Osteoblast (primary cell): ENCODE results near the gene ABAT. TPM values are rescaled to one million over a fixed set of nuclear protein-coding genes. Genes with fewer than 3 reads are reported as not detected.

Experiments
- DNase-seq: peaks from one replicate; pipeline ENCODE4 v3.0.0; 2011; ENCODE audit warnings: low spot score, mixed read lengths; ENCODE audit not compliant: insufficient read length; ENCODE audit errors: missing footprints
- H2AFZ ChIP-seq: 2 replicates; pipeline ENCODE4 v1.6.0; 2011; ENCODE audit warnings: mild to moderate bottlenecking, low read length
- H3K27ac ChIP-seq: 2 replicates; pipeline ENCODE4 v1.5.1; 2011; ENCODE audit warnings: mild to moderate bottlenecking, low read depth, low read length, moderate library complexity
- H3K27me3 ChIP-seq: 2 replicates; pipeline ENCODE4 v1.6.0; 2012; ENCODE audit warnings: mild to moderate bottlenecking, control low read depth, inconsistent platforms, low read length, moderate library complexity; ENCODE audit not compliant: insufficient read depth
- H3K36me3 ChIP-seq: 2 replicates; pipeline ENCODE4 v1.5.1; 2011; ENCODE audit warnings: mild to moderate bottlenecking, low read length, control low read depth, moderate library complexity; ENCODE audit not compliant: insufficient read depth
- H3K4me1 ChIP-seq: 2 replicates; pipeline ENCODE4 v1.5.1; 2011; ENCODE audit warnings: mild to moderate bottlenecking, low read length, control low read depth, moderate library complexity; ENCODE audit not compliant: insufficient read depth
- H3K4me2 ChIP-seq: 2 replicates; pipeline ENCODE4 v1.6.0; 2011; ENCODE audit warnings: mild to moderate bottlenecking, low read length; ENCODE audit not compliant: insufficient read depth
- H3K4me3 ChIP-seq: fragments of 200-600 bp; sonication (generic); 3 replicates; pipeline ENCODE4 v1.5.1; 2012; ENCODE audit warnings: mild to moderate bottlenecking, low read length, inconsistent platforms; ENCODE audit not compliant: insufficient read depth
- H3K79me2 ChIP-seq: 2 replicates; pipeline ENCODE4 v1.6.0; 2012; ENCODE audit warnings: mild to moderate bottlenecking, low read length, control low read depth, inconsistent platforms; ENCODE audit not compliant: insufficient read depth
- H3K9me3 ChIP-seq: 2 replicates; pipeline ENCODE4 v1.5.1; 2011; ENCODE audit warnings: low read depth, low read length, control low read depth
- H4K20me1 ChIP-seq: 2 replicates; pipeline ENCODE4 v1.6.0; 2012; ENCODE audit warnings: mild to moderate bottlenecking, low read length, control low read depth; ENCODE audit not compliant: insufficient read depth
- total RNA-seq: library from RNA; depleted of rRNA; stranded (reverse); fragments of >200 nt; gene quantifications from 2 replicates; pipeline ENCODE4 v1.2.3, GENCODE V29; 2012
- TF ChIP-seq, protein P1 (sequence below): IDR thresholded peaks from 2 replicates; pipeline ENCODE4 v1.5.1; 2011; ENCODE audit warnings: mild to moderate bottlenecking, low read depth, low read length, moderate library complexity; ENCODE audit errors: extremely low read depth

Gene ABAT
- total RNA-seq, 1 donor, result 6.5 TPM

DNA sequence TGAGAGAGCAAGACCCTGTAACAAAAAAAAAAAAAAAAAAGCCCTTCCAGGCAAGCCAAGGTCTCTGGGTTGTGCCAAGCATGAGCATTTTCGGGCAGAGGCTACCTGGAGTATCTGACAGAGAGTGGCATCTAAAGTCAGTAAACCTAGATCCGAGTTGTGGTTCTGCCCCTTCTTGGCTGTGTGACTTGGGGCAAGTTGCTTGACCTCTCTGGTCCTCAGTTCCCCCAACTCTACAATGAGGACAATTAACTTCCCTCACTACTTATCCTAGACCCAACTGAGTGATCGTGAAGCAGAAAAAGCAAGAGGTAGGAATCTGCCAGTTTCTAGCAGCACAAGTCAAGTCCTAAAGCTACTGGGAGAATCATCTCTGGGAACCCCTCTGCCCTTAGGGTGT lies 88.7 kb downstream of the ABAT start:
- TF ChIP-seq, protein P1, sequence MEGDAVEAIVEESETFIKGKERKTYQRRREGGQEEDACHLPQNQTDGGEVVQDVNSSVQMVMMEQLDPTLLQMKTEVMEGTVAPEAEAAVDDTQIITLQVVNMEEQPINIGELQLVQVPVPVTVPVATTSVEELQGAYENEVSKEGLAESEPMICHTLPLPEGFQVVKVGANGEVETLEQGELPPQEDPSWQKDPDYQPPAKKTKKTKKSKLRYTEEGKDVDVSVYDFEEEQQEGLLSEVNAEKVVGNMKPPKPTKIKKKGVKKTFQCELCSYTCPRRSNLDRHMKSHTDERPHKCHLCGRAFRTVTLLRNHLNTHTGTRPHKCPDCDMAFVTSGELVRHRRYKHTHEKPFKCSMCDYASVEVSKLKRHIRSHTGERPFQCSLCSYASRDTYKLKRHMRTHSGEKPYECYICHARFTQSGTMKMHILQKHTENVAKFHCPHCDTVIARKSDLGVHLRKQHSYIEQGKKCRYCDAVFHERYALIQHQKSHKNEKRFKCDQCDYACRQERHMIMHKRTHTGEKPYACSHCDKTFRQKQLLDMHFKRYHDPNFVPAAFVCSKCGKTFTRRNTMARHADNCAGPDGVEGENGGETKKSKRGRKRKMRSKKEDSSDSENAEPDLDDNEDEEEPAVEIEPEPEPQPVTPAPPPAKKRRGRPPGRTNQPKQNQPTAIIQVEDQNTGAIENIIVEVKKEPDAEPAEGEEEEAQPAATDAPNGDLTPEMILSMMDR, result no peak
- no peaks in the 10 kb centered on the region for H3K79me2 ChIP-seq
- no peaks in the 10 kb centered on the region for H3K27me3 ChIP-seq
- no peak for DNase-seq
- H3K27ac ChIP-seq, result no peak overlapping the region
- no peaks in the 10 kb centered on the region for H3K36me3 ChIP-seq
- no peaks in the 10 kb centered on the region for H4K20me1 ChIP-seq
- no peaks in the 10 kb centered on the region for H3K4me1 ChIP-seq
- no peaks in the 10 kb centered on the region for H3K9me3 ChIP-seq
- no peak overlapping the region for H2AFZ ChIP-seq
- H3K4me3 ChIP-seq, result no peak overlapping the region
- no peak overlapping the region for H3K4me2 ChIP-seq

DNA sequence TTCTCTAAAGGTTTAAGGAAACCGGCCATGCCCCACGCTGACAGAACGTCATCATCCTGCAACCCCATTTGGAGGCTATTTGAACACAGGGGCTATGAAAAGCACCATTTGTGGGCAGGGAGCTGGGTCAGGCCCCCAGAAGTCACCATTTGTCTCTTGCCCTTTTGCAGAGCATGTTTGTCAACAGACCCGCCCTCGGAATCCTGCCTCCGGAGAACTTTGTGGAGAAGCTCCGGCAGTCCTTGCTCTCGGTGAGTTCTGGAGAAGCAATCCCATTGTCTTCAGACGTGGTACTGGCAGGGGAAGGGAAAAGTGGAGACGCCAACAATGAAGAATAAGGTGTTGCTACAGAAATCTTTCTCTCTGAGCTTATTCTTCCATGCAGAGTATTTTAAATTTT lies 89.5 kb downstream of the ABAT start:
- no peak overlapping the region for H3K27ac ChIP-seq
- H4K20me1 ChIP-seq, result no peaks in the 10 kb centered on the region
- no peak for DNase-seq
- no peaks in the 10 kb centered on the region for H3K79me2 ChIP-seq
- no peak overlapping the region for H2AFZ ChIP-seq
- H3K36me3 ChIP-seq, result no peaks in the 10 kb centered on the region
- H3K4me2 ChIP-seq, result no peak overlapping the region
- TF ChIP-seq, protein P1, result no peak
- no peaks in the 10 kb centered on the region for H3K27me3 ChIP-seq
- no peak overlapping the region for H3K4me3 ChIP-seq
- H3K9me3 ChIP-seq, result no peaks in the 10 kb centered on the region
- no peaks in the 10 kb centered on the region for H3K4me1 ChIP-seq

GRCh38 chr16:8764525-8765250 lies 90.3 kb downstream of the ABAT start:
- Histone ChIP-seq H3K27me3 (no peaks in the 10 kb centered on the region), H3K4me2 (no peak overlapping the region), H3K27ac (no peak overlapping the region), H3K4me1 (no peaks in the 10 kb centered on the region), H3K4me3 (no peak overlapping the region), H3K36me3 (no peaks in the 10 kb centered on the region), H2AFZ (no peak overlapping the region), H3K79me2 (no peaks in the 10 kb centered on the region), H3K9me3 (no peaks in the 10 kb centered on the region), H4K20me1 (no peaks in the 10 kb centered on the region)
- DNase-seq, result no peak
- TF ChIP-seq, protein P1, result no peak

- Histone ChIP-seq H2AFZ (no peak overlapping the region), H3K4me1 (no peaks in the 10 kb centered on the region), H3K27ac (no peak overlapping the region), H3K36me3 (no peaks in the 10 kb centered on the region), H3K4me2 (no peak overlapping the region), H4K20me1 (no peaks in the 10 kb centered on the region), H3K27me3 (no peaks in the 10 kb centered on the region), H3K4me3 (no peak overlapping the region), H3K9me3 (no peaks in the 10 kb centered on the region), H3K79me2 (no peaks in the 10 kb centered on the region)
- DNase-seq, result no peak
- TF ChIP-seq, protein P1, result no peak
Observed at GRCh38 chr16:8767176-8767575, 92.8 kb downstream of the ABAT start.
